IPS-NIHi11 (cell line): Measurements from ENCODE around the gene TNFAIP2.
A peak's percentile ranks its signal among the peaks of the same experiment; 100 is the strongest.
"Not testable (repeated sequence)": the region's sequence is repeated elsewhere in the genome, so short reads cannot be mapped to it uniquely, and the experiment has no call there.

Experiments
- DNase-seq: peaks from one replicate; pipeline ENCODE4 v3.0.0; 2012; ENCODE audit warnings: mixed read lengths, low spot score

Gene TNFAIP2

GRCh38 chr14:103135333-103136260 lies 12.3 kb downstream of the TNFAIP2 start:
- DNase-seq, result no peak

- peak; percentile 76 for DNase-seq
These were observed 13.4 kb downstream of the TNFAIP2 start for GRCh38 chr14:103136388-103137271.

- DNase-seq, result no peak
These were observed 14.5 kb downstream of the TNFAIP2 start for GRCh38 chr14:103137689-103138300.

GRCh38 chr14:103138301-103139131 lies 15.3 kb downstream of the TNFAIP2 start:
- no peak for DNase-seq

- no peak for DNase-seq
These were observed 16.1 kb downstream of the TNFAIP2 start for GRCh38 chr14:103139132-103140025.

GRCh38 chr14:103140316-103141109 lies 17.3 kb downstream of the TNFAIP2 start:
- no peak for DNase-seq

- DNase-seq, result peak; percentile 87
These were observed 18.0 kb downstream of the TNFAIP2 start for GRCh38 chr14:103141117-103141796.

DNA sequence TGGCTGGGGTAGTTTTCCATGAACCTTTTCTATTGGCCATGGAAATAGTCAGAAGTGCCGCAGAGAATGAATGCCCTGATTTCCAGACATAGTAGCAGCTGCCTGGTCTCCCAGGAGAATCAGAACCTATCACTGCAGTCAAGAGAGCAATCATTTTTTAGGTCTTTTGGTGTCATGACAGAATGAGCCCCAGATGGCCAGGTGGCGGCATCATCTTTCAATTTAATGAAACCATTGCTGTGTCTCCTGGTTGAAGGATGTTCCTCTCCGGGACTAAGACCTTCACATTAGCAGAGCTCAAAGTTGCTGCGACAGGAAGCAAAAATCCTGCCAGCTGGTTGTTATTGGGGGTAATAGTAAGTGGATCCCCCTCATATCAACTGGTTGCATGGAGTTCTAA lies 18.8 kb downstream of the TNFAIP2 start:
- no peak for DNase-seq

DNA sequence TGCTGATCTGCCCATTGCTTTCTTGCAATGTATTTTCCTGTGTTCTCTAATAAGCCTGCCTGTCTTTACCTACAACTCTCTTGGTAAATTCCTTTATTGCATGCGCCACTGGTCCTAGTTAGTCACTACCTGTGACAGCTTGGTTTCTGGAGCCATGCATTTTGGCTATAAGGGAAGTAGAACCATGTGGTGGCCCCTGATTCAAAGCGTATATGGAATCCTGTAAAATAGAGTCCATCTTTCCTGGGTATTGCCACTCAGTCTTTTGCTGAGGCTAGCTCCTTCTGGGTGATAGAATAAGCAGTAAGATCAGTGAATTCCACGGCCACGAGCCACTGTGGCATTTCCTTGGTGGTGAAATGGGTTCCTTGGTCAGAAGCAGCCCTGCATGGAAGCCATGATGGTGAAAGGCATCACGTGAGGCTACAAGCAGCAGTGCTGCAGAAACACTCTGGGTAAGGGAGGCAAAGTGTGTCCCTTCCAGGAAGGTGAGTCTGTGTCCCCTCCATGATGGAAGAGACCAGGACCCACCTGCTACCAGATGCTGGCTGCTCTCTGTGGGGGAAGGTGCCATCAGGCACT lies 19.6 kb downstream of the TNFAIP2 start:
- no peak for DNase-seq

DNA sequence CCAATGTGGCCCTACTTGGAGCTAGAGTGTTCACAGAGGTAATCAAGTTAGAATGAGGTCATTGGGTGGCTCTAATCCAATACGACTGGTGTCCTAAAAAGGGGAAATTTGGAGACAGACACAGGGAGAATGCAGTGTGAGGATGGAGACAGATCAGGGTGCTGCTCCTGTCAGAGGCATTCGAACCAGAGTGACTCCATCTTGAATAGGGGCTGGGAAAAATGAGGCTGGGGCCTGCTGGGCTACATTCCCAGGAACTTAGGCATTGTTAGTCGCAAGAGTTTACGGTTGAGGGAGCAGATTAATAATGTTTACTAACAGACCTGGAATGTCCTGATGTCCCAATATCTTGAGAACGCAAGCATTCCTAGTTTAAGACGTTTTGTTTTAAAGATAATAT lies 20.2 kb downstream of the TNFAIP2 start:
- no peak for DNase-seq

DNA sequence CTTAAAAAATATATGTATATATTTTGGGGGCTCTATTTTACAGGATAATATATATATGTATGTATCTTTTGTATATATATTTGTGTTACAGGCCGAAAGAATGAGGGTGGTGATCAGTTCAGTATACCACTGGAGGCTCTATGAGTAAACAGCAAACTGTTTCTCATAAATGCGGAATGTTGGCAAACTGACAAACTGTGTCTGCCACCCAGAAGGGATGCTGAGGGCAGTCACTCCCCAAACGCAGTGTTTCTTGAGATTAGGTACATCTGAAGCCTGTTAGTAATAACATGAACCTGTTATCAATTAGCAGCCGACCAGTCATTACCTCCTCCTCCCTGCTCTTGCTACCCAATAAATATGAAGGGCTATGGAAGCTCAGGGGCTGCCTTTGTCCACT lies 20.8 kb downstream of the TNFAIP2 start:
- no peak for DNase-seq

DNA sequence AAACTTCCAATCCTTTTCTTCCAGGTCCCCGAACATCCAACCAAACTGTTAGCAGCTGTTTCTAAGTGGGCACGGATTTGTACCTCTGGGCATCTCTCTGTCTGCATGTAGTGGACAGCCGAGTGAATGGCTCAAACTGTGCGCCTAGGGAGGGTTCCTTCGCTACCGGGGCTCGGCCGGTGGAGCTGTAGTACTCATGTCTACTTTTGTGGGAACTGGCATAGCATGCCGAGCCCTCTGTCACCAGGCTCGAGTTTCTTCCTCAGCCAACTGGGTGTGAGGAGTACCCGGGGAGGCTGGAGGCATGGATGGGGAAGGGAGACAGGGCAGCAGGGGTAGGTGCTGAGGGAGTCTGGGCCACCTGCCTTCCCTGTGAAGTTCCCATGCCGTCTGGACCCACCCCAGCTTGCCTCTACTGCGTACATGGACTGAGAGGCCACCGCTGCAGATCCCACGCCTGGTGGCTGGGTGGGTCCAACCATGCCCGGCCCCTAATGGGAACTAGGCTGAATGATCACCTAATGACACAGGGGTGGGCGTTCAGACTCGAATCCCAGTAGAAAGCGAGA lies 23.0 kb downstream of the TNFAIP2 start:
- DNase-seq, result no peak

DNA sequence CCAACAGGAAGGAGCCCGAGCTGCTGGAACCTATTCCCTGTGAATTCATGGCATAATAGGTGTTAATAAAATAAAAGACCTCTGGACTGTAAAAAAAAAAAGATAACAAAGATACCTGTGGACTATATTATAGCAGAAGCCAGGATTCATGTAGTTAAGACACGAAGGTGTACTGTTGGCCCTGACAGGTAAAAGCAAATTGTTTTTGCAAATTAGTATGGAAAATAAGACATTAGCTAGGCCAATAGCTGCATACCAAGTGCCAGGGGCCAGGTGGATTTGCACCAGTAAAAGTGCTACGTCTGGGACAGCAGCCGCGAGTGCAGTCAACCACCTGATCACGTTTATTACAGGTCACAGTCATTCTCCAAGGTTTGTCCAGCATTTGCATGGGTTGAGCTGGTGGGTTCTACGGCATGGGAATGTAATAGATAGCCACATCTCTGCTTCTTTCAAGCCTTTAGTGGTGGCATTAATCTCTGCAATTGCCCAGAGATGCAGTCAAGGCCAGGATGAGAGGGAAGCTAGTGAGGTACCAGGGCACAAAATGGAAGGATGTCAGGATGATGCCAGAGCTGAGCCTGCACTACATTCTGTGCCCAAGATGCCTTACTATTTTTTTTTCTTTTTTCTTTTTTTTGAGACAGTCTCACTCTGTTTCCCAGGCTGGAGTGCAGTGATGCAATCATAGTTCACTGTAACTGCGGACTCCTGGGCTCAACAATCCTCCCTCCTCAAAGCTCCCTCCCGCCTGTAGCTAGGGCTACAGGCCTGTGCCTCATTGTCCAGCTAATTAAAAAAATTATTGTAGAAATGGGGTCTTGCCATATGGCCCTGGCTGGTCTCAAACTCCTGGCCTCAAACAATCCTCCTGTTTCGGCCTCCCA lies 26.3 kb downstream of the TNFAIP2 start:
- no peak for DNase-seq

GRCh38 chr14:103151270-103151945 lies 28.1 kb downstream of the TNFAIP2 start:
- no peak for DNase-seq

- peak; percentile 72 for DNase-seq
These were observed 31.7 kb downstream of the TNFAIP2 start for GRCh38 chr14:103155010-103155409.

GRCh38 chr14:103155416-103155815 lies 32.2 kb downstream of the TNFAIP2 start:
- not testable (repeated sequence) for DNase-seq
